GM10266 (cell line): ENCODE results near the gene MDGA2.

ENCODE experiments used
- DNase-seq: peaks from one replicate; pipeline ENCODE4 v3.0.0; 2012; ENCODE audit errors: extremely low spot score
- TF ChIP-seq, protein P1 (sequence below): IDR thresholded peaks from 2 replicates; pipeline ENCODE4 v1.5.1; 2012; ENCODE audit warnings: mild to moderate bottlenecking, low read depth; ENCODE audit not compliant: control insufficient read depth, insufficient read depth; ENCODE audit errors: missing control alignments

MDGA2 gene

DNA sequence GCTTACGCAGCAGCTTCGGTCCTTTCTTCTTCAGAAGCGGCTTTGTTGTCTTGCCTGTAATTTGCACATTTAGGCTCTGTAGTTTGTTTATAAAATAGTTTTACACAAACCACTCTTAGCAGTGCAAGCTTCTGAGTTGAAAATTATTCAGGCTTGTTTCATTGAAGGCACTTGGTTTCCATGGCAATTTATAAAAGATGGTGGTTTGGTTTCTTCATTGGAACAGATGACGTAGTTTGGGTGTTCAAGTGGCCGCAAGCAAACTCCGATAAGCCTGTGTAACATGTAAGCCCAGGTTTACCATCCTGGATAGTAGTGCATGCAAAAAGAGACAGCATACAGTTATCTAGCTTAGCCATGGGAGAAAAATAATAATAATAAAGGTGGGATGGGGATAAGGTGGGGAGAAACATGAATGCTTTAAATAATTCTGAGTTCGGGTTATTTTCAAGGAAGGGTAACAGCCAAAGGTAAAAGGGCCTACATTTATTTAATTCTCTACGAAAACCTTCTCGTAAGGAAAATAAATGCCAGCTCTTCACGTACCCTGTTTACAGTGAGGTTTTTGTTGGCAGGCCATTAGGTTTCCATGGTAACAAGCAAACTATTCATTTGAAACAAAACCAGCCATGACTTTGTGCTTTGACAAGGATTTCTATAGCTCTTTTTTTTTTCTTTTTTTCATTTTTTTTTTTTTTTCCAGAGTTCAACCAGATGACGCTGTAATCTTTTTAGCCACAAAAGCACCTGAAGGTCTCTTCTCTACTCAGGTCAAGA lies 834.3 kb downstream of the MDGA2 start:
- TF ChIP-seq, protein P1, sequence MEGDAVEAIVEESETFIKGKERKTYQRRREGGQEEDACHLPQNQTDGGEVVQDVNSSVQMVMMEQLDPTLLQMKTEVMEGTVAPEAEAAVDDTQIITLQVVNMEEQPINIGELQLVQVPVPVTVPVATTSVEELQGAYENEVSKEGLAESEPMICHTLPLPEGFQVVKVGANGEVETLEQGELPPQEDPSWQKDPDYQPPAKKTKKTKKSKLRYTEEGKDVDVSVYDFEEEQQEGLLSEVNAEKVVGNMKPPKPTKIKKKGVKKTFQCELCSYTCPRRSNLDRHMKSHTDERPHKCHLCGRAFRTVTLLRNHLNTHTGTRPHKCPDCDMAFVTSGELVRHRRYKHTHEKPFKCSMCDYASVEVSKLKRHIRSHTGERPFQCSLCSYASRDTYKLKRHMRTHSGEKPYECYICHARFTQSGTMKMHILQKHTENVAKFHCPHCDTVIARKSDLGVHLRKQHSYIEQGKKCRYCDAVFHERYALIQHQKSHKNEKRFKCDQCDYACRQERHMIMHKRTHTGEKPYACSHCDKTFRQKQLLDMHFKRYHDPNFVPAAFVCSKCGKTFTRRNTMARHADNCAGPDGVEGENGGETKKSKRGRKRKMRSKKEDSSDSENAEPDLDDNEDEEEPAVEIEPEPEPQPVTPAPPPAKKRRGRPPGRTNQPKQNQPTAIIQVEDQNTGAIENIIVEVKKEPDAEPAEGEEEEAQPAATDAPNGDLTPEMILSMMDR: no peak
- no peak for DNase-seq

- no peak for DNase-seq
- TF ChIP-seq, protein P1: no peak
Observed at GRCh38 chr14:46820291-46820690, 855.1 kb downstream of the MDGA2 start.

DNA sequence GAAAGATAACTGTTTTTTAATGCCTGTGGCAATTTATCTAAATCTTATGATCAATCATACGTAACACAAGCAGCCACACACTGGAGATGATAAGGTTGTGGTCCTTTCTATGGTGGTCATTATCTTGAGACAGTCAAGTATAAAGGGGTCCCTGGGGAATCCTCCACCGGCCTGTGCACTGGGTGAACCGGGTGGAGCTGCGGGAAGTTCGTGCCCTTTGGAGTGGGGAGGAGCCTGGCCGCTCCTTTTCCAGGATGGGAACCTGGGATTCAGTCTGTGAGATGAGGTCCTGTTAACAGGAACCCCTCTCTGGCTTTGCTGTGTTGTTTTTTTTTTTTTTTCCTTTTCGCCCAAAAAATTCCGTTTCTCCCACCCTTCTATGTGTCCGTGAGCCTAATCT lies 856.3 kb downstream of the MDGA2 start:
- no peak for DNase-seq
- TF ChIP-seq, protein P1: no peak

DNA sequence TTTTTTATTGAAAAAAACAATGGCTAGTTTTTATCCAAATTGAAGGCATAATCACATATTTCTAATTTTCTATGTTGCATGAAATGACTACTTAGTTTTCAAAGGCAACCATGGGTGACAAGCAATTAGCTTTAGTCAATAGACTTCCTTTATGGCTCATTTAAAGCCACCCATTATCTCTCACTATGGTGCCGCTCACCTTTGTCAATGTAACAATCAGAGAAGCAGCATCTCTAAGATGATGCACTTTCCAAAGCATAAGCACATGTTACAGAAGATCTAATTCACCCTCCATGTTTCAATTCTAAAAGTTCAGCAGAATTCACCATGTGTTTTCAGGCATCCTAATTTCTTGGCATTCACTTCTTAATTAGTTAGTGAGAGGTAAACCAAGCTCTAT lies 857.3 kb downstream of the MDGA2 start:
- DNase-seq: no peak
- TF ChIP-seq, protein P1: no peak

DNA sequence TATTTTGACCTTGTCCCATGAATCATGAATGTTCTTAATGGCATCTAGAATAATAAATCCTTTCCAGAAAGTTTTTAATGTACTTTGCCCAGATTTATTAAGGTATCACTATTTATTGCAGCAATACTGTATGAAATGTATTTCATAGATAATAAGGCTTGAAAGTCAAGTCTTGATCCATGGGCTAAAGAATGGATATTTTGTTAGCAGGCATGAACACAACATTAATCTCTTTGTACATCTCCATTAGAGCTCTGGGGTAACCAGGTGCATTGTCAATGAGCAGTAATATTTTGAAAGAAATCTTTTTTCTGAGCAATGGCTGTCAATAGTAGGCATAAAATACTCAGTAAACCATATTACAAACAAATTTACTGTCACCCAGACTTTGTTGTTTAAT lies 882.3 kb downstream of the MDGA2 start:
- TF ChIP-seq, protein P1: no peak
- no peak for DNase-seq
